Fibroblast of skin of right biceps (primary cell): Measurements from ENCODE around the gene CNPY4.

Experiments used
- DNase-seq: peaks from one replicate; pipeline ENCODE4 v3.0.0-alpha.2; 2013

The CNPY4 gene

GRCh38 chr7:100119072-100119969, at the start of gene CNPY4, which contains the start of gene TAF6:
CNPY4 (plus strand) TSS chr7:100119634; CDS start chr7:100119745, 111 bp downstream.
TAF6 (minus strand) TSS chr7:100119358; CDS start chr7:100114209, 5,149 bp downstream.
- DNase-seq, result peak; percentile 95

- DNase-seq, result no peak
Measured at GRCh38 chr7:100069991-100070390, 49.4 kb upstream of the CNPY4 start.

GRCh38 chr7:100071018-100071723, 48.3 kb upstream of the CNPY4 start:
- DNase-seq, result no peak

- DNase-seq, result no peak
Measured at GRCh38 chr7:100072462-100072861, 47.0 kb upstream of the CNPY4 start.

- DNase-seq, result no peak
Measured at GRCh38 chr7:100074841-100075240, 44.6 kb upstream of the CNPY4 start.

GRCh38 chr7:100075418-100075817, 44.0 kb upstream of the CNPY4 start:
- no peak for DNase-seq

GRCh38 chr7:100077205-100077604, 42.2 kb upstream of the CNPY4 start:
- DNase-seq, result no peak

GRCh38 chr7:100079024-100079560, 40.3 kb upstream of the CNPY4 start:
- no peak for DNase-seq

- no peak for DNase-seq
Measured at GRCh38 chr7:100080907-100081534, 38.4 kb upstream of the CNPY4 start.

- DNase-seq, result peak; percentile 99
Measured at GRCh38 chr7:100081535-100082102, 37.8 kb upstream of the CNPY4 start, which contains the start of gene ZNF3. ZNF3 (minus strand) TSS chr7:100081723; CDS start chr7:100077357, 4,366 bp downstream.

GRCh38 chr7:100082978-100083377, 36.5 kb upstream of the CNPY4 start:
- DNase-seq, result no peak

GRCh38 chr7:100085515-100085914, 33.9 kb upstream of the CNPY4 start:
- no peak for DNase-seq

- peak; percentile 99 for DNase-seq
Measured at GRCh38 chr7:100087055-100087750, 32.2 kb upstream of the CNPY4 start.

GRCh38 chr7:100088095-100088620, 31.3 kb upstream of the CNPY4 start:
- no peak for DNase-seq

- DNase-seq, result peak; percentile 86
Measured at GRCh38 chr7:100088621-100089457, 30.6 kb upstream of the CNPY4 start, which contains the start of gene COPS6. COPS6 (plus strand) TSS chr7:100088969; CDS start chr7:100088991, 22 bp downstream.

- DNase-seq, result peak; percentile 51
Measured at GRCh38 chr7:100089458-100090196, 29.8 kb upstream of the CNPY4 start.

- no peak for DNase-seq
Measured at GRCh38 chr7:100090527-100091410, 28.7 kb upstream of the CNPY4 start.

- peak; percentile 58 for DNase-seq
Measured at GRCh38 chr7:100091411-100092181, 27.8 kb upstream of the CNPY4 start.
